ENCODE data around the gene MT1G.

- TF ChIP-seq CTCF (conservative IDR thresholded peaks at IDR 0.05; ENCODE audit: low read length) (no peak), EZH2phosphoT487 (IDR thresholded peaks at IDR 0.05; ENCODE audit: borderline replicate concordance) (no peak)
These were observed 47.3 kb upstream of the MT1G start for GRCh38 chr16:56715126-56715525.

Data from Loucy (cell line).